ENCODE data around the gene UQCC3.
"Not testable (repeated sequence)": the region's sequence is repeated elsewhere in the genome, so short reads cannot be mapped to it uniquely, and the experiment has no call there.

UQCC3 gene

GRCh38 chr11:62664405-62665074, 6.9 kb upstream of the UQCC3 start:
- DNase-seq (ENCODE audit: low read depth, low spot score), result peak; percentile 64
- H3K4me3 ChIP-seq (ENCODE audit: low read length), result peak overlapping the region; percentile 65

GRCh38 chr11:62665075-62665598, 6.3 kb upstream of the UQCC3 start, which contains the start of the genes C11orf98 and CSKMT:
Gene C11orf98 (minus strand): TSS chr11:62665210. CDS start chr11:62665169, 41 bp downstream.
Gene CSKMT (plus strand): TSS chr11:62665312. CDS start chr11:62665880, 568 bp downstream.
- H3K4me3 ChIP-seq (ENCODE audit: low read length), result peak within 1 kb of the TSS; percentile 65
- peak; percentile 90 for DNase-seq (ENCODE audit: low read depth, low spot score)

GRCh38 chr11:62665599-62666258, 5.7 kb upstream of the UQCC3 start:
- H3K4me3 ChIP-seq (ENCODE audit: low read length), result peak overlapping the region; percentile 65
- no peak for DNase-seq (ENCODE audit: low read depth, low spot score)

DNA sequence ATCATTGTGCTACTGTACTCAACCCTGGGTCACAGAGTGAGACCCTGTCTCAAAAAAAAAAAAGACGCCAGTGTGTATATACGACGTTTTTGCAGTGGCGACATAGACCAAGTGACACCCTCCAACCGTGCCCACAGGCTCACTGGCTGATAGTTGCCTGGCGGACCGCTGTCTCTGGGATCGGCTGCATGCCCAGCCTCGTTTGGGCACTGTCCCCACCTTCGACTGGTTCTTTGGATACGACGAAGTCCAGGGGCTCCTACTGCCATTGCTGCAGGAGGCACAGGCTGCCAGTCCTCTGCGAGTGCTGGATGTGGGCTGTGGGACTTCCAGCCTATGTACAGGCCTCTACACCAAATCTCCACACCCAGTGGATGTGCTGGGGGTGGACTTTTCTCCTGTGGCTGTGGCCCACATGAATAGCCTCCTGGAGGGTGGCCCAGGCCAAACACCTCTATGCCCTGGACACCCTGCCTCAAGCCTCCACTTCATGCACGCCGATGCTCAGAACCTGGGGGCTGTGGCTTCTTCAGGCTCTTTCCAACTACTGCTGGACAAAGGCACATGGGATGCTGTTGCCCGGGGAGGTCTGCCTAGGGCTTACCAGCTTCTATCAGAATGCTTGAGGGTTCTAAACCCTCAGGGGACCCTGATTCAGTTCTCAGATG, 5.1 kb upstream of the UQCC3 start:
- H3K4me3 ChIP-seq (ENCODE audit: low read length), result peak overlapping the region; percentile 65
- DNase-seq (ENCODE audit: low read depth, low spot score), result no peak

DNA sequence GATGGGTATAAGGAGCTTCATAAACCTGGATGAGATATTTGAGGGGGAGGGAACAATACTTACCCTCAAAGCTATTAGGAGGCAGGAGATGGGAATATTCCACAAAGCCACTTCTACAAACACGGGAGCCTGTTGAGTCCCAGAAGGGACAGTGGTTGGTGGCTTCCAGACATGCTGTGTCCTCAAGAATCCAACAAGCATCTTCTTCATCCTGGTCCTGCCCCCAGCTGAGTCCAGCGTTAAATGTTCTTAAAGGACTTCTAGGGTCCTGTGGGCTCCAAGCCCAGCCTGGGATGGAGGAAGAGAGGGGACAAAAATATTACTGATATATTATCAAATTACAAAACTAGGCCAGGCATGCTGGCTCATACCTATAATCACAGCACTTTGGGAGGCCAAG, 4.0 kb upstream of the UQCC3 start:
- no peak overlapping the region for H3K4me3 ChIP-seq (ENCODE audit: low read length)
- DNase-seq (ENCODE audit: low read depth, low spot score), result no peak

GRCh38 chr11:62669420-62670161, 1.9 kb upstream of the UQCC3 start:
- DNase-seq (ENCODE audit: low read depth, low spot score), result no peak
- H3K4me3 ChIP-seq (ENCODE audit: low read length), result no peak overlapping the region

DNA sequence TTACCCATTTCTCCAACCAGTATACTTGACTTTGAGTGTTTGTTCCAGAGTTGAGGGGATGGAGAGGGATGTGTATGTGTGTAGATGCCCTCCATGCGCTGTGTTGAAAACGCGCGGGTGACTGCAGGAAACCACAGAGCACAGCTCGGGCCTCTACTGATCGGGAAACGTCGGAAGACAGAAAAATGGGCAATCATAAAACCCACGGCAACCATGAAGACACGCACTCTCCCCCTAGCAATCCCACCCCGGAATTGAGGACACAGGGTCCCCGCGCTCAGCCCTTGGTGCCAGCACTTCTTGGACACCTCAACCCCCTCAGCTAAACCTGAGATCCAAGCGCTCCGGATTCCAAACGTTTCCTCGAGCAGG, 251 bp upstream of the UQCC3 start:
- no peak for DNase-seq (ENCODE audit: low read depth, low spot score)
- H3K4me3 ChIP-seq (ENCODE audit: low read length), result peak overlapping the region; percentile 95

DNA sequence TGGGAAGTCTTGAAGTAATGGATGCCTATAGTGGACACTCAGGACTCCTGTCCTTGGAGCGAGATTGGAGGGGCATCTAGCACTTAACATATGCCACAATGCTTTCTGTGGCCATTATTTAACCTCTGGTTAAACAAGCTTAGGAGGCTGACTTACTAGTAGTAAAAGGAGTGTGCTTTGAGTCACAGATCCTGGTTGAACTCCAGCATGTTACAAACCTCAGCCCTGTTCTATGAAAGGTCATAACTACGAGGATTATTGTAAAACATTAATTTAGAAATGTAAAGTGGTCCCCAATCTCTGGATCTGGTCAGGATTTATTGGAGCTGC, 1.7 kb downstream of the UQCC3 start:
- no peak for DNase-seq (ENCODE audit: low read depth, low spot score)
- no peak overlapping the region for H3K4me3 ChIP-seq (ENCODE audit: low read length)

GRCh38 chr11:62675415-62675814, 3.9 kb downstream of the UQCC3 start:
- not testable (repeated sequence) for DNase-seq (ENCODE audit: low read depth, low spot score); H3K4me3 ChIP-seq (ENCODE audit: low read length)

DNA sequence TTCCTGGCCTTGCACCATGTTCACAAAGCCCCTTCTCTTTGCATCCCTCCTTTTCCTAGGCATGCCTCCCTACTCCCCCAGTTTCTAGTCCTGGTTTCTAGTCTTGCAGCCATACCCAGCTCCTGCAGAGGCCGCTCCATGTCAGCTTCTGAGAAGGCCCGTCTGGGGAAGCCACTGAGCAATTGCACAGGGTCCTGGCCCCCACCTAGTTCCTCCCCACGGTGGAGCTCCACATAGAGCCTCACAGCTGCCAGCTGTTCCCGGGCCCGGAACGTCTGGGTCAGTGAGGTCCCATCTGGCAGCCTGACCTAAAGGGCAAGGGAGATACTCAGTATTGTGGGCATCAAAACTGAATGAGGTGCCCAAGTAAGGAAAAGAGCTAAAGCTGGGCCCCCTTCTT, 5.2 kb downstream of the UQCC3 start:
- no peak for DNase-seq (ENCODE audit: low read depth, low spot score)
- H3K4me3 ChIP-seq (ENCODE audit: low read length), result no peak overlapping the region

- DNase-seq (ENCODE audit: low read depth, low spot score), result no peak
- no peak overlapping the region for H3K4me3 ChIP-seq (ENCODE audit: low read length)
Observed at GRCh38 chr11:62677156-62677555, 5.7 kb downstream of the UQCC3 start.

DNA sequence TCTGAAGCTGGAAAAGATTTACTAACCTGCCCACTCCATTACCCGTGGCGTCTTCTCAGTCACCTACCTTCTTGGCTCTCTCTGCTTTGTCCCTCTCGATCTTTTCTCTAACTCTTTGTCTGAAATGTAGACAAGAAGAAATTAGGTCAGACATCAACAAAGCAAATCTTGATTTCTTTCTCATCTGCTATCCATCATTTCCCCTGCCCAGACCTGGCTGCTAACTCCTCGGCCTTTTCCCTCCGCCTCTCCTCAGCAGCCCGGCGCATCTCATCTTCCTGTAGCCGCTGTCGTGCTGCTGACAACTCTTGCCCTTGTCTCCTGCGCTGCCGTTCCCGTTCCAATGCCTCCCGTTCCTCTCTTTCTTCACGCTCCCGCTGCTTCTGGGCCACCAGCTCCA, 6.2 kb downstream of the UQCC3 start:
- DNase-seq (ENCODE audit: low read depth, low spot score), result no peak
- H3K4me3 ChIP-seq (ENCODE audit: low read length), result peak overlapping the region; percentile 95

DNA sequence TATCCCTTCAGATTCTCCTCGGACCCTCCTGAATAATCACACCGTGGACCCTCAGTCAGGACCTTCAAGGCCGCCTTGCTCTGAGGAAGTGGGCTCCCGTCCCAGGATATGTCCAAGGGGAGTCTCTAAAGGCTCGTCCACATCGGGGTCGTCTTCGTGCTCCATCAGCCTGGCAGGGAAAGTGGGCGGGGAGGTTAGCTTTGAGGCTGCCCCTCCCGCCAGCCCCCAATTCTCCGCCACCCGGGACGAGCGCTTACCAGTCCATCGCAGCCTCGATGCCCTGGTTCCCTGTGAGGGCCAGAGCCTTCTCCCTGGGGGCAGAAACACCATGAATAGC, 6.9 kb downstream of the UQCC3 start:
- DNase-seq (ENCODE audit: low read depth, low spot score), result no peak
- H3K4me3 ChIP-seq (ENCODE audit: low read length), result peak overlapping the region; percentile 95

DNA sequence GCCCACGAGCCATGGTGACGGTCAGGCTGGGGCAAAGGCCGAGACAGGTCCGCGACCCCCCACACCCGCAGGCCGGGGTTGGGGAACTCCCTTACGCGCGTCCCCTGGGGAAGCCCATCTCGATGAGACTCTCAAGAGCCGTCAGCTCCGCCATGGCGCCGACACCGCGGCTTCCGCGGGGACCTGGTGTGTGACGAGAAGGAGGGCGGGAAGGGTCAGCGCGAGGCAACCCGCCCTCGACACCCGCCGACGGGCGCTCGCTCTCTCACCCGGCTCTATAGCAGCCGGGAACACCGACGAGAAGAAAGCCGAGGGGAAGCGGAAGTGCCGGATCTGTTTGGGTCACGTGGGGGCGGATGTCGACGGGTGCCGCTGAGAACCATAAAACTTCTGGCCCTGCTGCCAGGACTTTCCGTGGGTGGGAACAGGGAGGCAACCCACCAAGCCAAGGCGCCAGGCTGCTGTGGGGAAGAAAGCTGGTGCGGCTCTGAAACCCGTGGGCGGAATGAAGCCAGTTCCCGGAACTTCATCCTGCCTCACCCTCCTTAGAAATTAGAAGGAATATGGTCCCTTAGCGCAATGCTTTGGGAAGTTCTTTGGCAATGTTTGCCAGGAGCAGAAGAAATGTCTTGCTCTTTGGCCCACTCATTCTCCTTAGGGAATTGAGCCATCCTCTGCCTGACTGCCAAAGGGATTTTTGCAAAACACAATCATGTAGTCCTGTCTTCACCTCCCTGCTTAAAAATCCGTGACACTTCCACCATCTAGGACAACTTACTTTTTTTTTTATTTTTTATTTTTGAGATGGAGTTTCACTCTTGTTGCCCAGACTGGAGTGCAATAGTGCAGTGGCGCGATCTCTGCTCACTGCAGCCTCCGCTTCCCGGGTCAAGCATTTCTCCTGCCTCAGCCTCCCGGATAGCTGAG, 7.6 kb downstream of the UQCC3 start, which contains the start of gene UBXN1:
UBXN1 (minus strand) TSS at position 304 of the 927 bp plus-strand sequence; CDS start at position 154, 150 bp downstream.
- peak within 1 kb of the TSS; percentile 95 for H3K4me3 ChIP-seq (ENCODE audit: low read length)
- DNase-seq (ENCODE audit: low read depth, low spot score), result peak; percentile 82

GRCh38 chr11:62680825-62681240, 9.4 kb downstream of the UQCC3 start:
- peak; percentile 82 for DNase-seq (ENCODE audit: low read depth, low spot score)

DNA sequence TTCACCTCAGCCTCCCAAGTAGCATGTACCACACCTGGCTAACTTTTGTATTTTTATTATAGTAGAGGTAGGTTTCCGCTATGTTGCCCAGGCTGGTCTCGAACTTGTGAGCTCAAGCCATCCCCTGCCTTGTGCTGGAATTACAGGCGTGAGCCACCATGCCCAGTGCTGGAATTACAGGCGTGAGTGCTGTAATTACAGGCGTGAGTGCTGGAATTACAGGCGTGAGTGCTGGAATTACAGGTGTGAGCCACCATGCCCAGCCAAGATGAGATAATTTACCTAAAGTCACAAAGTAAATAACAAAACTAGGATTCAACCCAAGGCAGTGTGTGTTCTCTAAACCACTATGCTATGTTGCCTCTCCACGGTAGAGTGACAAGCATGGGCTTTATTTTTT, 11.0 kb downstream of the UQCC3 start:
- DNase-seq (ENCODE audit: low read depth, low spot score), result no peak
- no peak overlapping the region for H3K4me3 ChIP-seq (ENCODE audit: low read length)

More at GRCh38 chr11:62680825-62681240, 9.4 kb downstream of the UQCC3 start:
- no peak overlapping the region for H3K4me3 ChIP-seq (ENCODE audit: low read length)

DNA sequence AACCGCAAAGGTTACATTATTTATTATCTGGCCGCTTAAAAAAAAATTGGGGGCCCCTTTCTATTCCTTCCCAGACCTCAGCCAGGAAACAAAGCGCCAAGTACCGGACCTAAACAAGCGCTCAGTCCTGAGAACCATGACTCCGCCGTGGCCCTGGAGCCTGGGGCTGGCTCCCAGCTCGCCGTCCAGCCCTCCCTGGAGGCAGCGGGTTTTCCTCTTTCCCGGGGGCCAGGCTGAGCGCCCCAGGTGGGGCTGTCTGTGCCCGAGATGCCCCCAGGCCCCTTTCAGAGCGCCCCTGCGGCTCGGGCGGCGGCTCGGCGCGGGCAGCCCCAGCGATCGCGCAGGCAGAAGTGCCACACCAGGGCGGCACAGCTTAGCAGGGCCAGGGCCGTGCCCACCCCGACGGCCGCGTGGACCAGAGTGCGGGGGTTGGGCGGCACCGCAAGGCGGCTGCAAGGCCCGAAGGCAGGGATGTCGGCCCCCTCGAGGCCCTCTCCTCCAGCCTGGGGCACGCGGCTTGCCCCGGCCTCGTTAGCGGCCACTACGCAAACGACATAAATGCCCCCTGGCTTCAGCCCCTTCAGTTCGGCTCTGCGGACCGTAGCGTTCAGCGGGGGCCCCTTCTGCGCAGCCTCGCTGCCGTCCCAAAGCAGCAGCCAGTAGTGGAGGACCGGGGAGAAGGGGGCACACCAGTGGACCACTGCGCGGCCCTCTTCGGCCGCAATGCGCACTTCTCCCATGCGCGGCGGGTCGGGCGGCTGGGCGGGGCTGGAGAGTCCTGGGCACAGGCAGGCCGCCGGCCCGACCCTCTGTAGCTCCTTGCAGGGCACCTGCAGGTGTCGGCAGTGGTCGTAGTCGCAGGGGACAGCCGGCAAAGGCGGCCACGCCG, 16.3 kb downstream of the UQCC3 start:
- no peak overlapping the region for H3K4me3 ChIP-seq (ENCODE audit: low read length)
- DNase-seq (ENCODE audit: low read depth, low spot score), result no peak

Data from Jurkat, Clone E6-1 (cell line).